ENCODE measurements around the gene PCDHGB4.

- TF ChIP-seq SMC3 (conservative IDR thresholded peaks at IDR 0.05; ENCODE audit: poor library complexity) (no peak), CTCF (IDR thresholded peaks at IDR 0.05; ENCODE audit: poor library complexity, severe bottlenecking) (no peak), EZH2 (IDR thresholded peaks at IDR 0.05; ENCODE audit: borderline replicate concordance, insufficient read depth, low read length, poor library complexity, severe bottlenecking) (no peak), POLR2AphosphoS5 (IDR thresholded peaks at IDR 0.05) (no peak), EP300 (conservative IDR thresholded peaks at IDR 0.05; ENCODE audit: poor library complexity, severe bottlenecking) (no peak), TAF1 (IDR thresholded peaks at IDR 0.05; ENCODE audit: low read depth) (no peak)
Measured at GRCh38 chr5:141434006-141434405, 46.5 kb downstream of the PCDHGB4 start.
